NCI-H1105 (cell line): Measurements from ENCODE around the gene RTN3.

Experiments used
- DNase-seq: peaks from one replicate; lab custom pipeline; 2025; lab: John Stamatoyannopoulos, UW

The RTN3 gene

GRCh38 chr11:63738720-63739360 is 57.5 kb downstream of the RTN3 start:
- DNase-seq: peak; percentile 54

GRCh38 chr11:63745304-63746170 is 64.2 kb downstream of the RTN3 start:
- no peak for DNase-seq

GRCh38 chr11:63747011-63747410 is 65.7 kb downstream of the RTN3 start:
- DNase-seq: no peak

- DNase-seq: no peak
These were observed 68.3 kb downstream of the RTN3 start for GRCh38 chr11:63749624-63750023.

- no peak for DNase-seq
These were observed 75.8 kb downstream of the RTN3 start for GRCh38 chr11:63756919-63757761.

GRCh38 chr11:63760487-63761079 is 79.3 kb downstream of the RTN3 start:
- DNase-seq: no peak

GRCh38 chr11:63761188-63761587 is 79.9 kb downstream of the RTN3 start:
- DNase-seq: no peak

GRCh38 chr11:63761931-63762653 is 80.8 kb downstream of the RTN3 start:
- peak; percentile 69 for DNase-seq

GRCh38 chr11:63762654-63763495 is 81.6 kb downstream of the RTN3 start:
- DNase-seq: peak; percentile 47

GRCh38 chr11:63763496-63764339 is 82.4 kb downstream of the RTN3 start:
- DNase-seq: no peak

- DNase-seq: no peak
These were observed 83.0 kb downstream of the RTN3 start for GRCh38 chr11:63764340-63764678.

- no peak for DNase-seq
These were observed 83.7 kb downstream of the RTN3 start for GRCh38 chr11:63764679-63765647.

GRCh38 chr11:63765688-63766241 is 84.5 kb downstream of the RTN3 start:
- no peak for DNase-seq

- DNase-seq: no peak
These were observed 85.4 kb downstream of the RTN3 start for GRCh38 chr11:63766531-63767235.

GRCh38 chr11:63767267-63767564 is 85.9 kb downstream of the RTN3 start:
- DNase-seq: no peak

GRCh38 chr11:63767565-63768236 is 86.4 kb downstream of the RTN3 start:
- peak; percentile 52 for DNase-seq
